HL-60 (cell line): ENCODE data around the gene SYNGR4.
"Not testable (repeated sequence)": the region's sequence is repeated elsewhere in the genome, so short reads cannot be mapped to it uniquely, and the experiment has no call there.

ENCODE experiments used
- CTCF ChIP-seq: IDR thresholded peaks from one replicate; pipeline ENCODE4 v1.5.1; 2011; ENCODE audit warnings: low read length, control low read depth, inconsistent platforms; ENCODE audit not compliant: insufficient read depth
- POLR2AphosphoS5 ChIP-seq: IDR thresholded peaks from 2 replicates; pipeline ENCODE4 v1.6.1; 2012; ENCODE audit warnings: low read depth

DNA sequence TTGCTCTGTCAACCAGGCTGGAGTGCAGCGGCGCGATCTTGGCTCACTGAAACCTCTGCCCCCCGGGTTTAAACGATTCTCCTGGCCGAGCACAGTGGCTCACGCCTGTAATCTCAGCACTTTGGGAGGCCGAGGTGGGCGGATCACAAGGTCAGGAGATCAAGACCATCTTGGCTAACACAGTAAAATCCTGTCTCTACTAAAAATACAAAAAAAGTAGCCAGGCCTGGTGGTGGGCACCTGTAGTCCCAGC lies 46.5 kb upstream of the SYNGR4 start:
- TF ChIP-seq CTCF, POLR2AphosphoS5: not testable (repeated sequence)
